Stomach (tissue), 9 donors: ENCODE data around the gene P2RY8. TPM values are rescaled to one million over a fixed set of nuclear protein-coding genes. Genes with fewer than 3 reads are reported as not detected.

Experiments
- DNase-seq, 2 donors: peaks; one replicate each; pipeline versions ENCODE4 v3.0.0 to v3.0.0-alpha.2; 2013 to 2019
- H3K27ac ChIP-seq, 5 donors: fragments of 200-600 bp in 4 of 5; sonication (generic) in 4 of 5; one replicate each; pipeline ENCODE4 v1.5.1; 2013 to 2019; ENCODE audit warnings: mild to moderate bottlenecking in 1 of 5, moderate library complexity in 1 of 5
- H3K27me3 ChIP-seq, 3 donors: fragments of 200-600 bp; sonication (generic); one replicate each; pipeline ENCODE4 v1.5.1; 2017 to 2019; ENCODE audit warnings: mixed run types in 1 of 3
- H3K36me3 ChIP-seq, 4 donors: fragments of 200-600 bp; sonication (generic); 1 replicate in 3 of 4; 2 replicates in 1 of 4; pipeline ENCODE4 v1.5.1; 2016 to 2019
- H3K4me1 ChIP-seq, 4 donors: fragments of 200-600 bp; sonication (generic); one replicate each; pipeline ENCODE4 v1.5.1; 2016 to 2019
- H3K4me3 ChIP-seq, 4 donors: fragments of 200-600 bp; sonication (generic) in 3 of 4; one replicate each; pipeline ENCODE4 v1.5.1; 2016 to 2019; ENCODE audit warnings: mild to moderate bottlenecking in 1 of 4
- H3K9me3 ChIP-seq, 4 donors: fragments of 200-600 bp; sonication (generic); one replicate each; pipeline ENCODE4 v1.5.1; 2016 to 2019
- CTCF ChIP-seq, 7 experiments: fragments of 450-650 bp in 4 of 7; fragments of 200-600 bp in 3 of 7; sonication (generic) in 3 of 7; IDR thresholded peaks; one replicate each; pipeline ENCODE4 v1.5.1; 2016 to 2019; ENCODE audit warnings: antibody characterized with exemption in 7 of 7, control low read depth in 2 of 7, mild to moderate bottlenecking in 1 of 7
- EP300 ChIP-seq: sonication (generic); formaldehyde crosslinking; IDR thresholded peaks from one replicate; pipeline ENCODE4 v1.6.1; 2017; ENCODE audit warnings: antibody characterized with exemption
- POLR2A ChIP-seq, 4 donors: fragments of 450-650 bp; IDR thresholded peaks; one replicate each; pipeline ENCODE4 v1.6.1; 2016; ENCODE audit warnings: antibody characterized with exemption in 4 of 4, control low read depth in 2 of 4, mild to moderate bottlenecking in 1 of 4, moderate library complexity in 1 of 4
- POLR2AphosphoS5 ChIP-seq, 3 donors: sonication (generic); formaldehyde crosslinking; IDR thresholded peaks; one replicate each; pipeline ENCODE4 v1.6.1; 2016; ENCODE audit warnings: antibody characterized with exemption in 3 of 3
- WGBS, 5 donors: extraction: QIAGEN DNeasy Blood & Tissue Kit in 3 of 5; methylation state at CpG; one replicate each; pipeline versions ENCODE4 v1.1.5 to v1.1.7; 2013 to 2018; 5-methylcytosine and 5-hydroxymethylcytosine counted together
- intact Hi-C: fragments of 100-400 bp; cut with DNase I; formaldehyde crosslinking; loops from one replicate; pipeline ENCODE4 v1.15.1; 2023; ENCODE audit warnings: low total_unique reads
- polyA plus RNA-seq, 3 donors: library from polyadenylated mRNA; stranded (reverse); fragments of 200-250 nt; gene quantifications; one replicate each; pipeline ENCODE4 v1.2.3, GENCODE V29; 2013
- total RNA-seq, 5 donors: library from RNA; depleted of rRNA; stranded (reverse); fragments of >200 nt; gene quantifications; one replicate each; pipeline versions ENCODE4 v1.1.0 to v1.2.3, GENCODE V29; 2014 to 2016
- donor health status: healthy with polysubstance abuse.
- donor health status: Bipolar disorder and iron deficiency.
- donor health status: healthy.

Gene P2RY8
- total and polyA plus RNA-seq, 8 donors = 0.31 to 3.3 (median 1.3) TPM; not detected in 2

- H3K27me3 ChIP-seq = peaks cover 0 to 53% (median 13%) of the 10 kb centered on the region in 3 donors
- peaks cover 0 to 32% (median 6%) of the 10 kb centered on the region in 4 donors for H3K4me1 ChIP-seq
- intact Hi-C loops = loop anchor here (10.0 kb wide), 1 partner anchor 110 kb away; no protein-coding TSS in a partner anchor
- no peak overlapping the region for H3K4me3 ChIP-seq
- WGBS, 5 donors = 71 to 80% (median 76%) methylated on average over 24 of the region's 24 CpGs
- peak overlapping the region in 1 of 5 donors; percentile 1 for H3K27ac ChIP-seq
- TF ChIP-seq POLR2A (IDR thresholded peaks at IDR 0.05) = no peak
- no peak for TF ChIP-seq POLR2AphosphoS5 (IDR thresholded peaks at IDR 0.05)
- no peak for TF ChIP-seq CTCF (IDR thresholded peaks at IDR 0.05)
- TF ChIP-seq EP300 = no peak
- DNase-seq = peak in 1 of 2 donors; percentile 17
- H3K36me3 ChIP-seq = peaks cover 0 to 7% (median 0%) of the 10 kb centered on the region in 4 donors
- no peaks in the 10 kb centered on the region for H3K9me3 ChIP-seq
These were observed 72.7 kb downstream of the P2RY8 start for GRCh38 chrX:1464041-1464970.

- intact Hi-C loops = loop anchor here (10.0 kb wide), 1 partner anchor 111 kb away; no protein-coding TSS in a partner anchor
- 70 to 88% (median 74%) methylated on average over 5 of the region's 5 CpGs for WGBS, 5 donors
- no peaks in the 10 kb centered on the region for H3K9me3 ChIP-seq
- peaks cover 0 to 7% (median 0%) of the 10 kb centered on the region in 4 donors for H3K36me3 ChIP-seq
- TF ChIP-seq CTCF (IDR thresholded peaks at IDR 0.05) = no peak
- TF ChIP-seq POLR2A (IDR thresholded peaks at IDR 0.05) = no peak
- TF ChIP-seq EP300 = no peak
- no peak for TF ChIP-seq POLR2AphosphoS5 (IDR thresholded peaks at IDR 0.05)
- peaks cover 0 to 32% (median 6%) of the 10 kb centered on the region in 4 donors for H3K4me1 ChIP-seq
- H3K4me3 ChIP-seq = no peak overlapping the region
- DNase-seq = no peak
- H3K27me3 ChIP-seq = peaks cover 0 to 49% (median 13%) of the 10 kb centered on the region in 3 donors
- H3K27ac ChIP-seq = peak overlapping the region in 3 of 5 donors; percentile 20 to 51 (median 38)
These were observed 73.4 kb downstream of the P2RY8 start for GRCh38 chrX:1463581-1463980.

- Histone ChIP-seq H3K4me1 (peaks cover 0 to 24% (median 6%) of the 10 kb centered on the region in 4 donors), H3K36me3 (peaks cover 0 to 7% (median 0%) of the 10 kb centered on the region in 4 donors), H3K27me3 (peaks cover 0 to 41% (median 13%) of the 10 kb centered on the region in 3 donors), H3K27ac (peak overlapping the region in 4 of 5 donors; percentile 20 to 51 (median 34)), H3K9me3 (no peaks in the 10 kb centered on the region), H3K4me3 (no peak overlapping the region)
- intact Hi-C loops = loop anchor here (10.0 kb wide), 1 partner anchor 112 kb away; no protein-coding TSS in a partner anchor
- TF ChIP-seq POLR2AphosphoS5 (IDR thresholded peaks at IDR 0.05) = no peak
- no peak for TF ChIP-seq CTCF (IDR thresholded peaks at IDR 0.05)
- no peak for TF ChIP-seq POLR2A (IDR thresholded peaks at IDR 0.05)
- TF ChIP-seq EP300 = no peak
- DNase-seq = peak; percentile 21 to 66
- WGBS, 5 donors = 45 to 63% (median 52%) methylated on average over 19 of the region's 19 CpGs
These were observed 74.3 kb downstream of the P2RY8 start for GRCh38 chrX:1462596-1463251.

- H3K27ac ChIP-seq = peak overlapping the region in 1 of 5 donors; percentile 38
- H3K27me3 ChIP-seq = peaks cover 0 to 35% (median 13%) of the 10 kb centered on the region in 3 donors
- TF ChIP-seq CTCF (IDR thresholded peaks at IDR 0.05) = no peak
- no peak for TF ChIP-seq POLR2A (IDR thresholded peaks at IDR 0.05)
- TF ChIP-seq POLR2AphosphoS5 (IDR thresholded peaks at IDR 0.05) = no peak
- no peak for TF ChIP-seq EP300
- H3K4me1 ChIP-seq = peaks cover 0 to 20% (median 6%) of the 10 kb centered on the region in 4 donors
- H3K4me3 ChIP-seq = no peak overlapping the region
- peaks cover 0 to 7% (median 0%) of the 10 kb centered on the region in 4 donors for H3K36me3 ChIP-seq
- no peak for DNase-seq
- H3K9me3 ChIP-seq = no peaks in the 10 kb centered on the region
- intact Hi-C loops = loop anchor here (10.0 kb wide), 1 partner anchor 113 kb away; no protein-coding TSS in a partner anchor
These were observed 74.9 kb downstream of the P2RY8 start for GRCh38 chrX:1462110-1462509.
